ENCODE data around the gene LZTS3. TPM values are rescaled to one million over a fixed set of nuclear protein-coding genes. Genes with fewer than 3 reads are reported as not detected.

The LZTS3 gene
- polyA plus RNA-seq, 1 of the 3 experiments (the other 2 are of a cell fraction) = 11.9 TPM

DNA sequence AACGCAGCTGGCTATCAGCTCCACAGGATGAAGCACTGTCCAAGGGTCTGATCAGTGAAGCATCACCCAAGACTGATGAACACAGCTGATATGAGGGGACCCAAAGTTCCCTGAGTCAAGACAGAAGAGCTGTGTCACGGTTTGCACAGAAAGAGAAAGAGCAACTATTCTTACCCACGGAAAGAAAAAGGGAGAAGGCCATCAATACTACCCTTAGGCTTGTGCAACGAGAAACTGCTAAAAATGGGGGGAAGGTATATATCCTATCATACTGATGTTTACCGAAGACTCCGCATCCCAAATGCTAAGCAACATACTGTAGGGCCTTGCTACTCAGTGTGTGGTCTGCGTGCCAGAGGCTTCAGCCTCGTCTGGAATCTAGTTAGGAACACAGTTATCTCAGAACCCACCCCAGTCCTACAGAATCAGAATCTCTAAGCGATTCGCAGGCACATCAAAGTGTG, 14.3 kb downstream of the LZTS3 start (continued):
- TF ChIP-seq, protein P1, sequence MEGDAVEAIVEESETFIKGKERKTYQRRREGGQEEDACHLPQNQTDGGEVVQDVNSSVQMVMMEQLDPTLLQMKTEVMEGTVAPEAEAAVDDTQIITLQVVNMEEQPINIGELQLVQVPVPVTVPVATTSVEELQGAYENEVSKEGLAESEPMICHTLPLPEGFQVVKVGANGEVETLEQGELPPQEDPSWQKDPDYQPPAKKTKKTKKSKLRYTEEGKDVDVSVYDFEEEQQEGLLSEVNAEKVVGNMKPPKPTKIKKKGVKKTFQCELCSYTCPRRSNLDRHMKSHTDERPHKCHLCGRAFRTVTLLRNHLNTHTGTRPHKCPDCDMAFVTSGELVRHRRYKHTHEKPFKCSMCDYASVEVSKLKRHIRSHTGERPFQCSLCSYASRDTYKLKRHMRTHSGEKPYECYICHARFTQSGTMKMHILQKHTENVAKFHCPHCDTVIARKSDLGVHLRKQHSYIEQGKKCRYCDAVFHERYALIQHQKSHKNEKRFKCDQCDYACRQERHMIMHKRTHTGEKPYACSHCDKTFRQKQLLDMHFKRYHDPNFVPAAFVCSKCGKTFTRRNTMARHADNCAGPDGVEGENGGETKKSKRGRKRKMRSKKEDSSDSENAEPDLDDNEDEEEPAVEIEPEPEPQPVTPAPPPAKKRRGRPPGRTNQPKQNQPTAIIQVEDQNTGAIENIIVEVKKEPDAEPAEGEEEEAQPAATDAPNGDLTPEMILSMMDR (IDR thresholded peaks at IDR 0.05) = no peak
- no peak for TF ChIP-seq RCOR1 (IDR thresholded peaks at IDR 0.05; ENCODE audit: low read length)
- no peak for TF ChIP-seq TAF1 (IDR thresholded peaks at IDR 0.05; ENCODE audit: borderline replicate concordance, low read depth, low read length)
- no peak for TF ChIP-seq GATA2 (CRISPR knock-in tag; IDR thresholded peaks at IDR 0.05)
- no peak for TF ChIP-seq EP300 (IDR thresholded peaks at IDR 0.05; ENCODE audit: borderline replicate concordance in 1 of 2, low read depth in 1 of 2, low read length in 1 of 2)
- no peak for TF ChIP-seq MXI1 (IDR thresholded peaks at IDR 0.05; ENCODE audit: low read depth, low read length)
- TF ChIP-seq NFIC (IDR thresholded peaks at IDR 0.05; ENCODE audit: borderline replicate concordance) = no peak
- no peak for TF ChIP-seq RXRA (IDR thresholded peaks at IDR 0.05; ENCODE audit: borderline replicate concordance, low read depth)

DNA sequence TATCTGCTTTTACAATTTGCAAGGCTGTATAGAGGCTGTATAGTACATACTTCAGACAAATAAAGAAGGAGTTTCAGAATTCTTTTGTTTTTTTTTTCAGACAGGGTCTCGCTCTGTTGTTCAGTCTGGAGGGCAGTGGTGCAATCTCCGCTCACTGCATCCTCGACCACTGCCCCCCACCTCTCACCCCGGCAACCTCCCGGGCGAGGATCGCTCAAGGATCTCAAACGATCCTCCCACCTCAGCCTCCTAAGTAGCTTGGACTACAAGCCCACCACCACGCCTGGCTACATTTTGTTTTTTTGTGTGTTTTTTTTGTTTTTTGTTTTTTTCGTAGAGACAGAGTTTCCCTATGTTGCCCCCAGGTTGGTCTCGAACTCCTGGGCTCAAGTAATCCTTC, 15.5 kb downstream of the LZTS3 start:
- Histone ChIP-seq H3F3A (replicated peaks; ENCODE audit: insufficient read depth) (peaks cover 14% of the 10 kb centered on the region), H4K20me1 (ENCODE audit: insufficient read depth) (peaks cover 63% of the 10 kb centered on the region), H2AFZ (ENCODE audit: low read depth) (no peak overlapping the region), H3K36me3 (replicated peaks in 1 of 2; ENCODE audit: control insufficient read depth in 1 of 2, insufficient read depth in 2 of 2, low read length in 1 of 2) (peaks cover 11 to 15% of the 10 kb centered on the region in 2 experiments), H3K9me2 (no peaks in the 10 kb centered on the region), H3K4me2 (peak overlapping the region; percentile 95), H3K9me3 (no peaks in the 10 kb centered on the region), H3K4me1 (ENCODE audit: control insufficient read depth in 1 of 2, insufficient read depth in 2 of 2, low read depth in 1 of 2, low read length in 1 of 2) (peaks cover 5 to 14% of the 10 kb centered on the region in 2 experiments; a peak in 1 of 4 replicates), H3K9ac (peak overlapping the region; percentile 13; the same call in 1 of the 2 replicates), H3K27ac (ENCODE audit: low read depth in 2 of 2, low read length in 1 of 2) (no peak overlapping the region), H3K27me3 (ENCODE audit: insufficient read depth) (no peaks in the 10 kb centered on the region), H3K4me3 (ENCODE audit: low read depth in 2 of 2, low read length in 1 of 2) (peak overlapping the region; percentile 87 to 98; a peak in 2 of 4 replicates), H3K79me2 (ENCODE audit: insufficient read depth) (peaks cover 72% of the 10 kb centered on the region)
- 80% methylated on average over 11 of the region's 11 CpGs for WGBS (ENCODE audit: low lambda C conversion rate)
- no peak for DNase-seq
- TF ChIP-seq EP300 (IDR thresholded peaks at IDR 0.05; ENCODE audit: borderline replicate concordance in 1 of 2, low read depth in 1 of 2, low read length in 1 of 2) = no peak
- POLR2A ChIA-PET = no interaction called here
- CTCF ChIA-PET = interaction anchor here (0.9 to 1.6 kb wide), 2 partner anchors 12 to 43 kb away, joined by 3 read pairs; no protein-coding TSS in a partner anchor

DNA sequence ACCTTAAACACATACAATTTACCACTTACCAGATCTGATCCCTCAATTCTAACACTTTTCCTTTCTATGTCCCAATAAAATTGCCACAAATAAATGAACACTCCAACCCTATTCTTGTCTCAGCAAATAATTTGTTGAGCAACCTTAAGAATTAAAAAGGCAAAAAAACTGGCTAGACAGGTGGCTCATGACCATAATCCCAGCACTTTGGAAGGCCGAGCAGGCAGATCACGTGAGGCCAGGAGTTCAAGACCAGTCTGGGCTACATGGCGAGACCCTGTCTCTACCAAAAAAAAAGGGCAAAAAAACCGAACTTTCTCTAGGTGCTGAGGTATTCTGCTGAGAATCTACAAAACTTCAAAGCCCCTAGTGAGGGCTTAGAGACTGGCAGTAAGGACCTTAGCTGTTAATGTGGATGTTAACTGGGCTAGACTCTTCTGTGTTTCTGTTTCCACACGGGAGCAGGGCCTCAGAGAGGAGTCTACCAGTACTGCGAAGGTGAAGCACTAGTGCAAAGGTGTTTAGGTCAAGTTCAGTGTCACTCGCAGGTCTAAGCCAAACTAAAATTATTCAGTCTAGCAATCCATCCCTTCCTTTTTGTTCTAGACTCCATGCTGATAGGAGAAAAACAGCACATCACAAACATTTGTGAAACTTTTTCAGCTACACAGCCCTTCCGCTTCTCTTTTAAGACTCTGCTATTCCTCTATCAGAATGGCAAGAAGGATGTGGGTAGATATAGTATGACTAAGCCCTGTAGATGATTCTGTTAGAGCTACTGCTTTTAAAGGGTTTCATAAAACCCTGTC, 16.3 kb downstream of the LZTS3 start:
- Histone ChIP-seq H4K20me1 (ENCODE audit: insufficient read depth) (peaks cover 71% of the 10 kb centered on the region), H3K4me1 (ENCODE audit: control insufficient read depth in 1 of 2, insufficient read depth in 2 of 2, low read depth in 1 of 2, low read length in 1 of 2) (peaks cover 5 to 10% of the 10 kb centered on the region in 2 experiments; a peak in 1 of 4 replicates), H3K9me2 (no peaks in the 10 kb centered on the region), H3K27ac (ENCODE audit: low read depth in 2 of 2, low read length in 1 of 2) (no peak overlapping the region), H3K4me2 (peak overlapping the region; percentile 95; the same call in 1 of the 2 replicates), H3K9ac (peak overlapping the region; percentile 10; the same call in 1 of the 2 replicates), H3F3A (replicated peaks; ENCODE audit: insufficient read depth) (peaks cover 14% of the 10 kb centered on the region), H3K79me2 (ENCODE audit: insufficient read depth) (peaks cover 80% of the 10 kb centered on the region), H3K36me3 (replicated peaks in 1 of 2; ENCODE audit: control insufficient read depth in 1 of 2, insufficient read depth in 2 of 2, low read length in 1 of 2) (peaks cover 11 to 15% of the 10 kb centered on the region in 2 experiments), H3K4me3 (ENCODE audit: low read depth in 2 of 2, low read length in 1 of 2) (no peak overlapping the region), H3K27me3 (ENCODE audit: insufficient read depth) (no peaks in the 10 kb centered on the region), H2AFZ (ENCODE audit: low read depth) (no peak overlapping the region), H3K9me3 (no peaks in the 10 kb centered on the region)
- POLR2A ChIA-PET = no interaction called here
- CTCF ChIA-PET = interaction anchor here (0.9 to 1.6 kb wide), 2 partner anchors 13 to 42 kb away, joined by 3 read pairs; no protein-coding TSS in a partner anchor
- WGBS (ENCODE audit: low lambda C conversion rate) = 88% methylated on average over 8 of the region's 8 CpGs
- no peak for DNase-seq
- TF ChIP-seq FOSL2 (IDR thresholded peaks at IDR 0.05; ENCODE audit: borderline replicate concordance, low read depth) = no peak
- TF ChIP-seq POLR2AphosphoS5 (IDR thresholded peaks at IDR 0.05; ENCODE audit: low read depth, low read length) = no peak
- TF ChIP-seq RFX5 (IDR thresholded peaks at IDR 0.05; ENCODE audit: low read length) = no peak
- no peak for TF ChIP-seq TCF12 (IDR thresholded peaks at IDR 0.05)
- TF ChIP-seq RAD21 (IDR thresholded peaks at IDR 0.05; ENCODE audit: low read length) = no peak
- TF ChIP-seq, protein P2, sequence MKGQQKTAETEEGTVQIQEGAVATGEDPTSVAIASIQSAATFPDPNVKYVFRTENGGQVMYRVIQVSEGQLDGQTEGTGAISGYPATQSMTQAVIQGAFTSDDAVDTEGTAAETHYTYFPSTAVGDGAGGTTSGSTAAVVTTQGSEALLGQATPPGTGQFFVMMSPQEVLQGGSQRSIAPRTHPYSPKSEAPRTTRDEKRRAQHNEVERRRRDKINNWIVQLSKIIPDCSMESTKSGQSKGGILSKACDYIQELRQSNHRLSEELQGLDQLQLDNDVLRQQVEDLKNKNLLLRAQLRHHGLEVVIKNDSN (IDR thresholded peaks at IDR 0.05; ENCODE audit: borderline replicate concordance, low read depth) = no peak
- TF ChIP-seq, protein P3, sequence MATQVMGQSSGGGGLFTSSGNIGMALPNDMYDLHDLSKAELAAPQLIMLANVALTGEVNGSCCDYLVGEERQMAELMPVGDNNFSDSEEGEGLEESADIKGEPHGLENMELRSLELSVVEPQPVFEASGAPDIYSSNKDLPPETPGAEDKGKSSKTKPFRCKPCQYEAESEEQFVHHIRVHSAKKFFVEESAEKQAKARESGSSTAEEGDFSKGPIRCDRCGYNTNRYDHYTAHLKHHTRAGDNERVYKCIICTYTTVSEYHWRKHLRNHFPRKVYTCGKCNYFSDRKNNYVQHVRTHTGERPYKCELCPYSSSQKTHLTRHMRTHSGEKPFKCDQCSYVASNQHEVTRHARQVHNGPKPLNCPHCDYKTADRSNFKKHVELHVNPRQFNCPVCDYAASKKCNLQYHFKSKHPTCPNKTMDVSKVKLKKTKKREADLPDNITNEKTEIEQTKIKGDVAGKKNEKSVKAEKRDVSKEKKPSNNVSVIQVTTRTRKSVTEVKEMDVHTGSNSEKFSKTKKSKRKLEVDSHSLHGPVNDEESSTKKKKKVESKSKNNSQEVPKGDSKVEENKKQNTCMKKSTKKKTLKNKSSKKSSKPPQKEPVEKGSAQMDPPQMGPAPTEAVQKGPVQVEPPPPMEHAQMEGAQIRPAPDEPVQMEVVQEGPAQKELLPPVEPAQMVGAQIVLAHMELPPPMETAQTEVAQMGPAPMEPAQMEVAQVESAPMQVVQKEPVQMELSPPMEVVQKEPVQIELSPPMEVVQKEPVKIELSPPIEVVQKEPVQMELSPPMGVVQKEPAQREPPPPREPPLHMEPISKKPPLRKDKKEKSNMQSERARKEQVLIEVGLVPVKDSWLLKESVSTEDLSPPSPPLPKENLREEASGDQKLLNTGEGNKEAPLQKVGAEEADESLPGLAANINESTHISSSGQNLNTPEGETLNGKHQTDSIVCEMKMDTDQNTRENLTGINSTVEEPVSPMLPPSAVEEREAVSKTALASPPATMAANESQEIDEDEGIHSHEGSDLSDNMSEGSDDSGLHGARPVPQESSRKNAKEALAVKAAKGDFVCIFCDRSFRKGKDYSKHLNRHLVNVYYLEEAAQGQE (IDR thresholded peaks at IDR 0.05; ENCODE audit: low read depth, low read length) = no peak
- TF ChIP-seq CHD2 (IDR thresholded peaks at IDR 0.05; ENCODE audit: low read length, partially characterized antibody) = no peak

Data from SK-N-SH (cell line).